Fibroblast of skin of scalp (primary cell): ENCODE results near the gene TAS2R8. TPM values are rescaled to one million over a fixed set of nuclear protein-coding genes. Genes with fewer than 3 reads are reported as not detected.
"Not testable (repeated sequence)": the region's sequence is repeated elsewhere in the genome, so short reads cannot be mapped to it uniquely, and the experiment has no call there.

Experiments used
- DNase-seq: peaks from one replicate; pipeline ENCODE4 v3.0.0-alpha.2; 2013
- polyA plus RNA-seq, 2 experiments: library from polyadenylated mRNA; unstranded; fragments of 120-200 nt; gene quantifications; one replicate each; pipeline ENCODE4 v1.2.1, GENCODE V29; 2013; ENCODE audit not compliant: insufficient read length in 2 of 2

The TAS2R8 gene
- not detected for polyA plus RNA-seq (2013, experiment 1 of 2; ENCODE audit: insufficient read length)
- polyA plus RNA-seq (2013, experiment 2 of 2; ENCODE audit: insufficient read length) = not detected

DNA sequence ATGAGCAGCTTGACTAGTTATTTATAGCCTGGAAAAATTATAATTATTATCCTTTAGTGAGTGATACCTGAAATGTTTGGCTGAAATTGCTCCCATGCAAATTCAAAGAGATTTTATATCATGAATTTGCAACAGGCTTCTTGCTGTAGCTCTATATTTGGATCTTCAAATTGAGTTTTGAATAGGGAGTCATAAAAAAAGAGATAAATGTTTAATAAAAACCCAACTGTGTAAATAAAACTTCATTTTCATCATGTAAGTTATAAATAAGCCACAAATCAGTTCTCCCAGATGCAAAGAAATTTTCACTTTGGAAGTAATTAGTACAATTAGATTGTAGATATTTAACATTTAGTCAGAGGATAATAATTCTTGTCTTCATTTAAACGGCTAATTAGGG, at the start of gene TAS2R8:
TSS of gene TAS2R8 (minus strand) at position 101 of the 400 bp plus-strand sequence. CDS start 306 bp downstream, outside the sequence.
- DNase-seq = no peak

GRCh38 chr12:10855807-10856206, 48.7 kb upstream of the TAS2R8 start:
- DNase-seq = no peak

DNA sequence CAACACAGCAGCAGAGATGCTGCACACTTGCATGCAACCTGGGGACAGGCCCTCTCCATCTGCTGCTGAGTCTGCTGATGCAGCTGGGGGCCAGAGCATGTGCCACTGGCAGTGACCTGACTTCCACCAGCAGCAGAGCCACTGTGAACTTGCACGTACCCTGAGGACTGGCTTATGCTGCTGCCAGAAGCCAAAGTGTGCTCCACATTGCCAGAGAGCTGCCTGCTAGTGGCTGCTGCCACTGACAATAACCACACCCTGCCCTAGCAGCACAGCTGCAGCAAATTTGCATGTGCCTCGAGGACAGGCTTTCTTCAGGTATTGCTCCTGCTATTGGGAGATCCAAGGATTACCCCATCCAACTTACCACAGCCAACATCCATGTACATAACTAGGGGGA, 46.7 kb upstream of the TAS2R8 start:
- no peak for DNase-seq

- DNase-seq = no peak
Observed at GRCh38 chr12:10851243-10851858, 44.3 kb upstream of the TAS2R8 start.

DNA sequence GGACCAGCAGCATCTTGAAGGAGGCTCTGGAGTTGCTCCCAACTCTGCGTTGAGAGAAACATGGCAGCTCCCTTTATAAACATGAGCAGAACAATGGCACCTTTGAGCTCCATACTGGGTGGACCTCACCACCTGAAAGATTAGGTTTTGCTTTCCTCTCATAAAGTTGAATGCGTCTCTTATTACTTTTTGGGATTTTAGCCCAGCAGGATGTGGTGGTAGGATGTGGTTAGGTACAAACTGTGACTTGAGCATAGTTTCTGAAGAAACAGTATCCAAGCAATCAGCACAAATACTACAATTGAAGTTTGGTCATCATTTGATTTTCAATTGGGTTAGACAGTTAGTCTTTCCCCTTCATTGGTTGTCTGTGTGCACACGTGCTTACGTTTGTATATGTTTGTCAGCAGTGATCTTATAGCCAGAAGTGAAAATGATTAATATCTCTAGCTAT, 42.4 kb upstream of the TAS2R8 start, which contains the start of gene PRR4:
TSS of gene PRR4 (minus strand) at position 51 of the 454 bp plus-strand sequence. CDS start at position 13, 38 bp downstream.
- DNase-seq = no peak

GRCh38 chr12:10847744-10848143, 40.7 kb upstream of the TAS2R8 start:
- DNase-seq = no peak

- DNase-seq = no peak
Observed at GRCh38 chr12:10842862-10843261, 35.8 kb upstream of the TAS2R8 start.

DNA sequence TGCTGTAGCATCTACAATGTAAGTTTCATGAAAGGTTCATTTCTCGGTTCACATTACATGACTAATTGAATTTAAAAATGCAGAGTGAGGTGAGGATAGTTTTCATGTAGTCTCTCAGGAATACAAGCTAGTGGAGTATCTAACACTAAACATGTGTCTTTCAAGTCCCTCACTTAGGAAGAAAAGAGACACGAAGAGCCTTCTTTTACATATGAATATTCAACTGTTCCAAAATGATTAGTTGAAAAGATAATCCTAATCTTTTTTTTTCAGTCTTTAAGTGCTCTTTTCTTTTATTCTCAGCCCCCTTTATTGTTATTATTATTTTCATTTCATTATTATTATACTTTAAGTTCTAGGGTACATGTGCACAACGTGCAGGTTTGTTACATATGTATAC, 31.4 kb upstream of the TAS2R8 start:
- DNase-seq = no peak

GRCh38 chr12:10829994-10830393, 22.9 kb upstream of the TAS2R8 start:
- DNase-seq = peak; percentile 9

DNA sequence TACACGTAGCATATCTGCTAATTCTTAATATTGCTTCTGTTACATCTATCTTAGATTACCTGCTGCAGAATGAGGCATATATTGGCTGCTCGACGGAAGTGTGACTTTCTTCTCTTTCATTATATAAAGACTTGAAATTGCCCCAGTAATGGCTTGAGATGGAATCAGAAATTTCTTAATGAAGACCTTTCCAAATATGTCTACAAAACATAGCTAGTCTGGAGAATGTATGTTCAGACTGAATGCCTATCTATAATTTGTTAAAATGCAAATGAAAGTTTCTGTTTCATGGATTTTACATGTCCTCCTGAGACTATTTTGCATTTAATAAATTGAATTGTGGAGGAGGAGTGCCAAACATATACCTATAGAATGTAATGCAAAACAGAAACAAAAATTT, 19.2 kb upstream of the TAS2R8 start, which contains the start of gene TAS2R10:
TSS of gene TAS2R10 (minus strand) at position 101 of the 400 bp plus-strand sequence. CDS start at position 12, 89 bp downstream.
- DNase-seq = no peak

- no peak for DNase-seq
Observed at GRCh38 chr12:10824957-10825356, 17.9 kb upstream of the TAS2R8 start.

DNA sequence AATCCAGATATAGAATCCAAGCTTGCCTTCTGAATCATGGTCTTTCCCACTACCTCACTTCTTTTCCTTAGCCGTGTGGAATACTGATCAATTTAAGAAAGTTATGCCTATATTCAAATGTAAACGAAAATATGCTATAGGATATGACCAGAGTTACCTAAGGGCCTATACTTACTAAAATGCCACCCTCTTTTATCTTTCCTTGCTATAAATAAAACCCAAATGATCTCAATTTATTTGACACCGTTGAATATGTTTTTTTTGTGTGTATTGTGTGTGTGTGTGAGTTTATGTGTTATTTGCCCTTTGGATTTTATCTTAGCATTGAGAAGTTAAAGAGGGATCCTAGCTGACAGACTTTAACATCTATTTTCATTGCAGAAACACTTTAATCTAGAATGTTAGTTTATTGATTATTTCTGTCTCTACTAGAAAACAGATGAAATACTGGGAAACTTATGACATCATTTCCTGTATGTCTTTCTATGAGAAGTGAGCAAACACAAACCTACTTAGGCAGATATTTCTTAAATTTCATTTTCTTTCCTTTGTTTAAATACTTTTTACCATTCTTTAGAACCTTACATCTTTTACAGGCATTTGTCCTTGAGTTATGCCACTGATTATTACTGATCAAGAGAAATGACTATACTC, 4.9 kb upstream of the TAS2R8 start:
- DNase-seq = no peak

DNA sequence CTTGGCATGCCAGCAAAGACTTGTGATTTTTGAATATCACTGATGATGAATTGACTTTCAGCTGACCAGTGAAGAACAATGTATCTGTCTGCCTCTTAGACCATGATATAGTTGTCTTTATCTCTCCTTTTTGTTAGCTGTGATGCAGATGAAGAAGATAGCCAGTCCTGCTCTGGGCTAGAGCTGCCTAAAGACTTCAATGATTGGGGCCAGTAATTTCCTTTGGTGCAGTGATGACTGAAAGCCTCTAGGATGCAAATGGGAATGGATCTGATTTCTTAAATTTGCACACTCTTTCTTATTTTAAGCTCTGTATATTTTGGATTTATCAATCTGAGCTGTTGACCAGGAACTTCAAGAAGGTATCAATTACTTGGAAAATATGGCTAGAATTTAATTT, 3.0 kb upstream of the TAS2R8 start, which contains the start of gene TAS2R9:
TSS of gene TAS2R9 (minus strand) at position 101 of the 400 bp plus-strand sequence. CDS start at position 8, 93 bp downstream.
- no peak for DNase-seq

DNA sequence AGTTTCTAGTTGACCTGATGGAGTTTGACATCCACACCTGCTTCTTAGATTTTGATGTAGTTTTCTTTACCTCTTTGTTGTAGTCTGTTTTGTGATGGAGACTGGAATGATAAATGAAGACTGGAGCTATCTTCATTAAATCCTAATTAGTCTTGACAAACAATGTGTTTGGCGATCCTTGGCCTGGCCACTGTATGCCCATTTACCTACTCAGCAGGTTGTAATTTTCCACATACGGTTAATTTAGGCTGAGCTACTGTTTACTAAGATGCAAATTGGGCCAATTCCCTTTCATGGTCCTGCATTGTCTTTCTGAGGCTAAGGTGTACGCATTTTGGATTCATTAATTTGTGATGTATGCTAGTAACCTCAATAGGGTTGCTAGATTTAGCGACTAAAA, 4.5 kb downstream of the TAS2R8 start, which contains the start of gene TAS2R7:
TSS of gene TAS2R7 (minus strand) at position 41 of the 400 bp plus-strand sequence. CDS start 57 bp downstream, outside the sequence.
- no peak for DNase-seq

DNA sequence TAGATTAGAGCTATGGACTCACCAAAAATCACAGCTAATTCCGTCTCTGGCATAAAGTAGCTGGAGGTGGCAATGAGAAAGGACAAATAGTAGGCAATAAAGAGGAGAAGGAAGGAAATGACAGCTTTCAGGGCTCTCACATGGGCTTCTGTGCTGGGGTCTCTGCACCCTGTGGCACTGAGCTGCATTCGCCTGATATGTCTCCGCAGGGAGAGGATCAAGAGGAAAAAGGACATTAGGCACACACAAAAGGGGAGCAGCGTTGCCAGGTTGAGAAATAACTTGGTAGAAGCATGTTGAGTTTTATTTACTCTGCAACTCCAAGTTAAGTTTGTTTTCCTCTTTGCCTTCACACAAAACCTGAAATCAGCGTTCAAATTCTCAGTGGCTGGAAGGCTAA, 5.3 kb downstream of the TAS2R8 start:
- no peak for DNase-seq

DNA sequence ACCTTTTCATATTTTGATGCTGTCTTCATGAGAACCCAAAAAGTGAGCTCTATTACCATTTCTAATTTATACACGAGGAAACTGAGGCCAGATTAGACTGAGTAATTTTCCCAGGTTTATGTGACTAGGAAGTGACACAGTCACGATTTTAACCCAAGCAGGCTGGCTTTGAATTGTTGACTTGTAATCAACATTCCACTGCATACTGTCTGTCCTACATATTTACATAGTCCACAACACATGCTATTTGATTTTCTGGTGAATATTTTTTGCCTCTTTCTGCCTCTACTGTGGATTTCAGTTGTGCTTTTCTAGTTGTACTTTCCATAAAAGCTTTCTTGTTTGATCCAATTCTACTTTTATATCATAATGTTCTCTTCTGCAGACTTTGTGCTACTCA, 12.9 kb downstream of the TAS2R8 start:
- no peak for DNase-seq

- not testable (repeated sequence) for DNase-seq
Observed at GRCh38 chr12:10791769-10792168, 15.3 kb downstream of the TAS2R8 start.

- DNase-seq = no peak
Observed at GRCh38 chr12:10783252-10783651, 23.8 kb downstream of the TAS2R8 start.

DNA sequence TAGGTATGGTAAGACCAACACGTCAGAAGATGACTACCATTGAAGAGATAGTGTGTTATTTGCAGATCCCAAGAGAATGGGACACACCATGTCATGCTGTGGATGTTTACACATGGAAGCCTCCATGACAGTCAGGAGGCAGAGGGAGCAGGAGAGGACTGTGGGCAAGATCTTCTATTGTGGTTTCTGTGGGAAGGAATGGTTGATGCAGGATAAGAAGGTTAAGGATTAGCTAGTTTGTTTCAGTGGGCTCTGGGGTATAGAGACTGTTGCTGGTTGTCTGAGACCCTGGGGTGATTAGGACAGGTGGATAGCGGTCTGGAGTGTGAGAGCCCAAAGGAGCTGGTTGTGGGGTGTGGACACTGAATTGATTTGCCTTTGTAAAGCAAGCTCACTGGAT, 28.0 kb downstream of the TAS2R8 start:
- no peak for DNase-seq

DNA sequence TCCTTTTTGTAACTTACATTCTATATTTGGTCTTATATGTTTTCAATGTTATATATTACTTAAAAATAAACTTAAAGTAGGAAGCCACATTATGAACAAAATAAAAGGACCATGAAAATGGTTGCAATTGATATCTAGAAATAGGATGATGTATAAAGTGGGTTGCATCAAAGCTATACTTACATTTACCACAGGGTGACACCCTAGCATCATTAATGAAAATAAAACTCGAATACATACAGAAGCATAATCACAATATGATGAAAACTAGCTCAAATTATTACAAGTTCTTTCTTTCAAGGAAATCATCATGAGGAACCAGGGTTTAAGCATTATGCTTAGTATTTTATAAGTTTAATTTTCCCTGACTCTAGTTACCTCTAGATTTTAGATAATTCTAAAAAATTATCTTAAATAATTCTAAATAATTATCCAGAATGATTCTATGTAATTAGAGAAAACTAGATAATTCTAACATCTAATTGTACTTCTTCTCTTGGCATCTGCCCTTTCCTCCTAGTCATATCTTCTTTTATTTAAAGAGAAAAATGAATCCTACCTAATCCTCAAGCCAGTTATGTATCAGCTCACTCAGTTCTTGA, 35.9 kb downstream of the TAS2R8 start:
- DNase-seq = peak; percentile 49

DNA sequence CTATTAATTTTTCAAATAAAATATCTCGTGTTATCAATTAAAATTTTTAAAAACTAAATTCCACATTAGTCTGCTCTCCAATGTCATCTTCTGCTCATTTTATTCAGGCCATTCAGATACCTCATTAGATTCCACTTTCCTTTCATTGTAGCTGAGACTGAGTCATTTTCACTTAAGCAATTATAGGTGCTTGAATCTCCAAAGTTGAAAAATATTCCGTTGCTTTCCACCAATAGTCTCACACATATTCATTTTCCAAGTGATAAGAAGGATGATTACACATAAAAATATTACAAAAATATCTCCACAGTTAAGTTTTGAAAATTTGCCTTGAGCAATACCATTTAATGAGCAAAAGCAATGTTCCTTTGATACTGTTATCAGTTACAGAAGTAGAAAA, 47.4 kb downstream of the TAS2R8 start:
- DNase-seq = no peak

GRCh38 chr12:10756194-10756593, 50.9 kb downstream of the TAS2R8 start:
- DNase-seq = no peak
